Ureter (tissue), 1 donor: Measurements from ENCODE around the gene WDR81. TPM values are rescaled to one million over a fixed set of nuclear protein-coding genes. Genes with fewer than 3 reads are reported as not detected.
"Not testable (repeated sequence)": the region's sequence is repeated elsewhere in the genome, so short reads cannot be mapped to it uniquely, and the experiment has no call there.

Experiments used
- DNase-seq: peaks from one replicate; pipeline ENCODE4 v3.0.0-alpha.2; 2020; ENCODE audit warnings: low spot score
- total RNA-seq: library from RNA; stranded (reverse); gene quantifications from one replicate; pipeline ENCODE4 v1.2.4, GENCODE V29; 2023
- donor health status: DM: yes; HTN: yes; CAD: no.

The WDR81 gene
- total RNA-seq, 1 donor from 2014 or later, result 29.5 TPM

- no peak for DNase-seq
These were observed 11.2 kb upstream of the WDR81 start for GRCh38 chr17:1713160-1713877.

GRCh38 chr17:1713878-1714426, 10.6 kb upstream of the WDR81 start:
- no peak for DNase-seq

GRCh38 chr17:1714427-1714979, 10.0 kb upstream of the WDR81 start:
- DNase-seq, result peak; percentile 99

- peak; percentile 93 for DNase-seq
These were observed 9.3 kb upstream of the WDR81 start for GRCh38 chr17:1714980-1715802.

GRCh38 chr17:1715803-1716075, 8.8 kb upstream of the WDR81 start:
- DNase-seq, result no peak

GRCh38 chr17:1716076-1716911, 8.2 kb upstream of the WDR81 start:
- DNase-seq, result peak; percentile 100

- peak; percentile 97 for DNase-seq
These were observed 7.4 kb upstream of the WDR81 start for GRCh38 chr17:1716912-1717695.

GRCh38 chr17:1718362-1719165, 5.9 kb upstream of the WDR81 start:
- DNase-seq, result peak; percentile 54

GRCh38 chr17:1720856-1721386, 3.6 kb upstream of the WDR81 start:
- peak; percentile 76 for DNase-seq

- not testable (repeated sequence) for DNase-seq
These were observed 2.5 kb upstream of the WDR81 start for GRCh38 chr17:1722022-1722421.

- peak; percentile 54 for DNase-seq
These were observed 551 bp downstream of the WDR81 start for GRCh38 chr17:1724869-1725641.

- DNase-seq, result no peak
These were observed 1.4 kb downstream of the WDR81 start for GRCh38 chr17:1725642-1726511.

GRCh38 chr17:1726626-1727257, 2.2 kb downstream of the WDR81 start:
- no peak for DNase-seq

GRCh38 chr17:1727258-1727789, 2.8 kb downstream of the WDR81 start:
- no peak for DNase-seq

- DNase-seq, result no peak
These were observed 3.5 kb downstream of the WDR81 start for GRCh38 chr17:1727876-1728630.

- DNase-seq, result no peak
These were observed 5.4 kb downstream of the WDR81 start for GRCh38 chr17:1729966-1730325.
